ENCODE results near the gene KIF26B.

The KIF26B gene

GRCh38 chr1:245571815-245572294 lies 417.1 kb downstream of the KIF26B start:
- no peak overlapping the region for H3K27ac ChIP-seq (ENCODE audit: low read depth, low read length)
- no peak overlapping the region for H3K4me2 ChIP-seq (ENCODE audit: low read depth, low read length, poor library complexity, severe bottlenecking)
- H3K9ac ChIP-seq (ENCODE audit: low read length): no peak overlapping the region
- H3K4me3 ChIP-seq (ENCODE audit: insufficient read depth, low read length, poor library complexity, severe bottlenecking): no peak overlapping the region
- TF ChIP-seq EZH2phosphoT487 (conservative IDR thresholded peaks at IDR 0.05; ENCODE audit: low read length) (no peak), CTCF (IDR thresholded peaks at IDR 0.05; ENCODE audit: insufficient read depth, low read length, poor library complexity, severe bottlenecking) (no peak)
- H3K9me3 ChIP-seq (ENCODE audit: insufficient read depth, low read length): no peaks in the 10 kb centered on the region
- H4K20me1 ChIP-seq (ENCODE audit: low read depth, low read length): no peaks in the 10 kb centered on the region
- H2AFZ ChIP-seq (ENCODE audit: low read depth, low read length, severe bottlenecking): no peak overlapping the region
- H3F3A ChIP-seq (ENCODE audit: insufficient read depth): no peaks in the 10 kb centered on the region
- H3K79me2 ChIP-seq (ENCODE audit: insufficient read depth, low read length): no peaks in the 10 kb centered on the region
- H3K36me3 ChIP-seq (ENCODE audit: low read length): no peaks in the 10 kb centered on the region
- no peaks in the 10 kb centered on the region for H3K27me3 ChIP-seq (ENCODE audit: low read length)
- H3K9me2 ChIP-seq (replicated peaks; ENCODE audit: insufficient read depth, low read length): no peaks in the 10 kb centered on the region

GRCh38 chr1:245572709-245573108 lies 417.9 kb downstream of the KIF26B start:
- no peaks in the 10 kb centered on the region for H3F3A ChIP-seq (ENCODE audit: insufficient read depth)
- H3K79me2 ChIP-seq (ENCODE audit: insufficient read depth, low read length): no peaks in the 10 kb centered on the region
- H3K4me2 ChIP-seq (ENCODE audit: low read depth, low read length, poor library complexity, severe bottlenecking): no peak overlapping the region
- no peaks in the 10 kb centered on the region for H4K20me1 ChIP-seq (ENCODE audit: low read depth, low read length)
- H2AFZ ChIP-seq (ENCODE audit: low read depth, low read length, severe bottlenecking): no peak overlapping the region
- TF ChIP-seq CTCF (IDR thresholded peaks at IDR 0.05; ENCODE audit: insufficient read depth, low read length, poor library complexity, severe bottlenecking) (no peak), EZH2phosphoT487 (conservative IDR thresholded peaks at IDR 0.05; ENCODE audit: low read length) (no peak)
- H3K9ac ChIP-seq (ENCODE audit: low read length): no peak overlapping the region
- no peaks in the 10 kb centered on the region for H3K27me3 ChIP-seq (ENCODE audit: low read length)
- H3K9me3 ChIP-seq (ENCODE audit: insufficient read depth, low read length): no peaks in the 10 kb centered on the region
- no peaks in the 10 kb centered on the region for H3K9me2 ChIP-seq (replicated peaks; ENCODE audit: insufficient read depth, low read length)
- H3K36me3 ChIP-seq (ENCODE audit: low read length): no peaks in the 10 kb centered on the region
- no peak overlapping the region for H3K27ac ChIP-seq (ENCODE audit: low read depth, low read length)
- H3K4me3 ChIP-seq (ENCODE audit: insufficient read depth, low read length, poor library complexity, severe bottlenecking): no peak overlapping the region

GRCh38 chr1:245575710-245576109 lies 420.9 kb downstream of the KIF26B start:
- no peak overlapping the region for H3K4me2 ChIP-seq (ENCODE audit: low read depth, low read length, poor library complexity, severe bottlenecking)

More at GRCh38 chr1:245575710-245576109, 420.9 kb downstream of the KIF26B start:
- Histone ChIP-seq H3K9ac (ENCODE audit: low read length) (no peak overlapping the region), H3K79me2 (ENCODE audit: insufficient read depth, low read length) (no peaks in the 10 kb centered on the region), H3F3A (ENCODE audit: insufficient read depth) (no peaks in the 10 kb centered on the region), H2AFZ (ENCODE audit: low read depth, low read length, severe bottlenecking) (no peak overlapping the region), H4K20me1 (ENCODE audit: low read depth, low read length) (no peaks in the 10 kb centered on the region), H3K9me3 (ENCODE audit: insufficient read depth, low read length) (no peaks in the 10 kb centered on the region), H3K9me2 (replicated peaks; ENCODE audit: insufficient read depth, low read length) (no peaks in the 10 kb centered on the region), H3K4me3 (ENCODE audit: insufficient read depth, low read length, poor library complexity, severe bottlenecking) (no peak overlapping the region), H3K36me3 (ENCODE audit: low read length) (no peaks in the 10 kb centered on the region), H3K27ac (ENCODE audit: low read depth, low read length) (no peak overlapping the region), H3K27me3 (ENCODE audit: low read length) (no peaks in the 10 kb centered on the region)
- TF ChIP-seq EZH2phosphoT487 (conservative IDR thresholded peaks at IDR 0.05; ENCODE audit: low read length) (no peak), CTCF (IDR thresholded peaks at IDR 0.05; ENCODE audit: insufficient read depth, low read length, poor library complexity, severe bottlenecking) (no peak)

All from SU-DHL-6 (cell line).